ENCODE results near the gene PXDN.

DNA sequence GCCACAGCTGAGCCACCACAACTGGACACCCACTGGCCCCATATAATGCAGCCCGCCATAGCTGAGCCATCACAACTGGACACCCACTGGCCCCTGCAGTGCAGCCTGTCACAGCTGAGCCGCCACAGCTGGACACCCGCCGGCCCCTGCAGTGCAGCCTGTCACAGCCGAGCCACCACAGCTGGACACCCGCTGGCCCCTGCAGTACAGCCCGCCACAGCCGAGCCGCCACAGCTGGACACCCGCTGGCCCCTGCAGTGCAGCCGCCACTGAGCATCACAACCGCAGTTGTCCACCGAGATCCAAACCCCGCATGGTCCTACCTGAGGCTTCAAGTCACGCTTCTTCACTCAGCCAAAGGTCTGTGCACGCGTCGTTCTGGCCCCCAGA lies 134.2 kb downstream of the PXDN start:
- no peak for TF ChIP-seq ZBTB33 (CRISPR knock-in tag; IDR thresholded peaks at IDR 0.05)
- no peak for TF ChIP-seq ZNF263 (CRISPR knock-in tag; IDR thresholded peaks at IDR 0.05)
- no peak for TF ChIP-seq ZNF605 (CRISPR knock-in tag; IDR thresholded peaks at IDR 0.05)
